ENCODE measurements around the gene USP9X.

GRCh38 chrX:41096339-41096955 lies 11.2 kb downstream of the USP9X start:
- TF ChIP-seq GATA2 (IDR thresholded peaks at IDR 0.05; ENCODE audit: low read depth, low read length): no peak
- no peak for TF ChIP-seq GATA3 (IDR thresholded peaks at IDR 0.05; ENCODE audit: low read depth, low read length)
